Measurements from ENCODE around the gene MAP1LC3B. TPM values are rescaled to one million over a fixed set of nuclear protein-coding genes. Genes with fewer than 3 reads are reported as not detected.

The MAP1LC3B gene
- total RNA-seq, 1 donor from 2014 or later, result 45.1 TPM

GRCh38 chr16:87380403-87380802, 11.7 kb upstream of the MAP1LC3B start:
- intact Hi-C loops (cut with micrococcal nuclease), result loop anchor here (5.0 to 10.0 kb wide), 4 partner anchors 33 to 826 kb away; partner anchors contain the start of gene MTHFSD

- intact Hi-C loops (cut with micrococcal nuclease), result loop anchor here (5.0 to 10.0 kb wide), 4 partner anchors 34 to 826 kb away; partner anchors contain the start of gene MTHFSD
Observed at GRCh38 chr16:87380881-87381280, 11.3 kb upstream of the MAP1LC3B start.

- intact Hi-C loops (cut with micrococcal nuclease), result loop anchor here (5.0 to 10.0 kb wide), 4 partner anchors 35 to 827 kb away; partner anchors contain the start of gene MTHFSD
Observed at GRCh38 chr16:87382023-87382785, 9.9 kb upstream of the MAP1LC3B start.

GRCh38 chr16:87383505-87384161, 8.5 kb upstream of the MAP1LC3B start, which contains the start of gene FBXO31:
Gene FBXO31 (minus strand): TSS chr16:87383776. CDS start chr16:87383744, 32 bp downstream.
- intact Hi-C loops (cut with micrococcal nuclease), result loop anchor here (1.0 to 10.0 kb wide), 7 partner anchors 9 to 829 kb away; partner anchors contain the start of genes C16orf95, MAP1LC3B, MTHFSD and ZCCHC14

- intact Hi-C loops (cut with micrococcal nuclease), result loop anchor here (1.0 to 10.0 kb wide), 6 partner anchors 8 to 830 kb away; partner anchors contain the start of genes MAP1LC3B, MTHFSD and ZCCHC14
Observed at GRCh38 chr16:87384162-87384874, 7.8 kb upstream of the MAP1LC3B start.

GRCh38 chr16:87384875-87385167, 7.3 kb upstream of the MAP1LC3B start:
- intact Hi-C loops (cut with micrococcal nuclease), result loop anchor here (1.0 to 10.0 kb wide), 6 partner anchors 7 to 830 kb away; partner anchors contain the start of genes MAP1LC3B, MTHFSD and ZCCHC14

- intact Hi-C loops (cut with micrococcal nuclease), result loop anchor here (10.0 kb wide), 2 partner anchors 487 to 833 kb away; partner anchors contain the start of gene MTHFSD
Observed at GRCh38 chr16:87387942-87388817, 4.0 kb upstream of the MAP1LC3B start.

- intact Hi-C loops (cut with micrococcal nuclease), result loop anchor here (10.0 kb wide), 2 partner anchors 486 to 834 kb away; partner anchors contain the start of gene MTHFSD
Observed at GRCh38 chr16:87388818-87389134, 3.4 kb upstream of the MAP1LC3B start.

- intact Hi-C loops (cut with micrococcal nuclease), result loop anchor here (10.0 kb wide), 2 partner anchors 486 to 834 kb away; partner anchors contain the start of gene MTHFSD
Observed at GRCh38 chr16:87389245-87389644, 2.9 kb upstream of the MAP1LC3B start.

- intact Hi-C loops (cut with micrococcal nuclease), result loop anchor here (5.0 to 10.0 kb wide), 4 partner anchors 245 to 835 kb away; partner anchors contain the start of genes KLHDC4 and MTHFSD
Observed at GRCh38 chr16:87389914-87390313, 2.2 kb upstream of the MAP1LC3B start.

GRCh38 chr16:87390641-87391323, 1.4 kb upstream of the MAP1LC3B start:
- intact Hi-C loops (cut with micrococcal nuclease), result loop anchor here (5.0 to 10.0 kb wide), 2 partner anchors 244 to 377 kb away; partner anchors contain the start of gene KLHDC4

GRCh38 chr16:87391324-87391949, 699 bp upstream of the MAP1LC3B start:
- intact Hi-C loops (cut with micrococcal nuclease), result loop anchor here (5.0 to 10.0 kb wide), 2 partner anchors 243 to 376 kb away; partner anchors contain the start of gene KLHDC4

GRCh38 chr16:87392821-87393679, 914 bp downstream of the MAP1LC3B start:
- intact Hi-C loops (cut with micrococcal nuclease), result loop anchor here (1.0 to 10.0 kb wide), 6 partner anchors 9 to 558 kb away; partner anchors contain the start of genes BANP, C16orf95, KLHDC4 and ZCCHC14

GRCh38 chr16:87393680-87394055, 1.5 kb downstream of the MAP1LC3B start:
- intact Hi-C loops (cut with micrococcal nuclease), result loop anchor here (2.0 to 10.0 kb wide), 5 partner anchors 77 to 557 kb away; partner anchors contain the start of genes BANP, C16orf95, KLHDC4 and ZCCHC14

- intact Hi-C loops (cut with micrococcal nuclease), result loop anchor here (10.0 kb wide), 1 partner anchor 239 kb away; no protein-coding TSS in a partner anchor
Observed at GRCh38 chr16:87395181-87395842, 3.2 kb downstream of the MAP1LC3B start.

- intact Hi-C loops (cut with micrococcal nuclease), result no loop called here
Observed at GRCh38 chr16:87404764-87405625, 12.9 kb downstream of the MAP1LC3B start.

Data from T-helper 2 cell treated with Interferon-gamma antibody and Interleukin-4, amounts not matched to agents 100 ng/mL and 5 ng/mL, for 36 hours (primary cell).